Heart left ventricle (tissue), 16 donors: ENCODE results near the gene TSKU. TPM values are rescaled to one million over a fixed set of nuclear protein-coding genes. Genes with fewer than 3 reads are reported as not detected.
A peak's percentile ranks its signal among the peaks of the same experiment; 100 is the strongest.

ENCODE experiments used
- ATAC-seq, 4 donors: fragments of 200-7000 bp; cut with Tn5 transposase; one replicate each; pipeline ENCODE4 v1.9.1; 2020 to 2022; ENCODE audit warnings: moderate library complexity in 4 of 4, mild to moderate bottlenecking in 3 of 4, moderate number of reproducible peaks in 1 of 4
- DNase-seq, 5 donors: peaks; one replicate each; pipeline ENCODE4 v3.0.0-alpha.2; 2020
- H3K27ac ChIP-seq, 12 donors: fragments of 200-600 bp; sonication (generic) in 4 of 12; one replicate each; pipeline versions ENCODE4 v1.5.0 to v1.8.0; 2016 to 2022; ENCODE audit warnings: mild to moderate bottlenecking in 2 of 12
- H3K27me3 ChIP-seq, 9 donors: fragments of 200-600 bp; sonication (generic) in 2 of 9; one replicate each; pipeline versions ENCODE4 v1.5.1 to v1.8.0; 2016 to 2022; ENCODE audit warnings: mild to moderate bottlenecking in 3 of 9
- H3K36me3 ChIP-seq, 9 donors: fragments of 200-600 bp; sonication (generic) in 2 of 9; one replicate each; pipeline versions ENCODE4 v1.5.0 to v1.8.0; 2018 to 2022; ENCODE audit warnings: mild to moderate bottlenecking in 2 of 9
- H3K4me1 ChIP-seq, 12 donors: fragments of 200-600 bp; sonication (generic) in 4 of 12; one replicate each; pipeline versions ENCODE4 v1.5.0 to v1.8.0; 2016 to 2022; ENCODE audit warnings: mild to moderate bottlenecking in 3 of 12
- H3K4me3 ChIP-seq, 12 donors: fragments of 200-600 bp; sonication (generic) in 4 of 12; one replicate each; pipeline versions ENCODE4 v1.5.0 to v1.8.0; 2017 to 2022; ENCODE audit warnings: mild to moderate bottlenecking in 9 of 12, moderate library complexity in 4 of 12
- H3K9me3 ChIP-seq, 12 donors: fragments of 200-600 bp; sonication (generic) in 4 of 12; one replicate each; pipeline versions ENCODE4 v1.5.0 to v1.8.0; 2016 to 2022; ENCODE audit warnings: mild to moderate bottlenecking in 1 of 12
- POLR2A ChIP-seq, 2 donors: fragments of 450-650 bp; IDR thresholded peaks; one replicate each; pipeline ENCODE4 v1.6.1; 2017; ENCODE audit warnings: antibody characterized with exemption in 2 of 2, mild to moderate bottlenecking in 2 of 2, moderate library complexity in 2 of 2
- WGBS, 4 donors: extraction: QIAGEN DNeasy Blood & Tissue Kit in 2 of 4; methylation state at CpG; one replicate each; pipeline versions ENCODE4 v1.1.5 to v1.1.7; 2013 to 2018; 5-methylcytosine and 5-hydroxymethylcytosine counted together
- intact Hi-C, 10 donors: fragments of 100-400 bp; cut with DNase I; formaldehyde crosslinking; loops; one replicate each; pipeline versions ENCODE4 v1.11.1 to v1.14.2; 2022
- polyA plus RNA-seq, 2 donors: library from polyadenylated mRNA; stranded (reverse); fragments of 200-250 nt; gene quantifications; one replicate each; pipeline ENCODE4 v1.2.3, GENCODE V29; 2013
- total RNA-seq, 9 donors: library from RNA; depleted of rRNA in 2 of 9; stranded (reverse); fragments of >200 nt in 2 of 9; fragmentation: NEBNext Ultra II Directional in 3 of 9; extraction: Animal tissue kit (Norgen Biotek cat#: 25700) in 3 of 9; gene quantifications; one replicate each; pipeline versions ENCODE4 v1.1.0 to v1.2.4, GENCODE V29; 2016 to 2023
- TF ChIP-seq, protein P1 (sequence below), 12 donors: fragments of 200-600 bp; sonication (generic) in 4 of 12; IDR thresholded peaks; one replicate each; pipeline versions ENCODE4 v1.5.0 to v1.8.0; 2018 to 2022; ENCODE audit warnings: antibody characterized with exemption in 12 of 12, mild to moderate bottlenecking in 5 of 12
- donor health status: ischemic (EF 13 %, LVEDD 7.1; RV severe dilation, severe dysfunction).
- donor health status: healthy with polysubstance abuse.
- donor health status: DM: no; HTN: yes; CAD: no.
- donor health status: DM: no; HTN: no; CAD: no.
- donor health status: ischemic (EF 25% LVEDD 6.9; RV normal size, moderate dysfunction).
- donor health status: ischemic (EF 25% LVEDD 5.7; RV mildly dilated, moderate dysfunction).
- donor health status: healthy.
- donor health status: DM: yes; HTN: yes; CAD: no.
- donor health status: ischemic (EF 35%, LVEDD 5.7; RV mildly dilated, moderate dysfunction).
- donor health status: nonischemic (EF 11% LVEDD 7.7; RV severe dilation, severe dysfunction).
- donor health status: DM: yes; HTN: yes; CAD: no.
- donor health status: PGD.
- donor health status: ischemic (EF 29% LVEDD 5.4; RV normal size, mild dysfunction).
- donor health status: nonischemic (EF 23%, LVEDD 6.1; RV moderate dilation, normal function).

TSKU gene
- total and polyA plus RNA-seq, 11 donors = 4.5 to 39.8 (median 11.2) TPM

DNA sequence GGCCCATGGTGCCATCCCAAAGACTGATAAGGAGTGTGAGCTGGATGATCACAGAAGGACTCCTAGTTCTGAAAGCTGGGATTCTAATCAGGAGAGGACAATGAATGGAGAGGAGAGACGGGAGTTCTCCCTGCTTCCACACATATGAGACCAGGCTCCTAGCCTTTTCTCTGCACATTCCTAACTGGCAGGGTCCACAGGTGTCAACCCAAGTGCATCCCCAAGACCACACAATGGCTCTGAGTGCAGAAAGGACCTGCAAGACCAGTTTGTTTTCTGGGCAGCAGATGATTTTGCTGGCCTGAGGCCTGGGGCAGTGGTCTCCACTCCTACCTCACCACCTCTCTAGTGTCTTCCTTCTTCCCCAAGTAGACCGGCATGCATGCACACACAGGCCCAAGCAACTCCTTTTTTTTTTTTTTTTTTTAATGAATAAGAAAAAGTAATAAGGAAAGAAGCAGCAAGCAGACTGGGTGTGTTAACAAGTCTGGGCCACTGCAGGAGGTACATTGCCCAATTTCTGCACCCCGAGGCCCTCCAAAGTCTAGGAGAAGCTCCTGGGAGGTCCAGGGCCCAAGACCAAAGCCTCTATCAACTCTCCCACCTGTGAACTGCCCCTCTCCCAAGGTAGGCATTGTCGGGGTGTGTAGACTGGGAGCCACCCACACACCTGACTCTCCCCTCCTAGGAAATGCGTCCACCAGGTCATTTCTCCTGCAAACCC is 1.2 kb upstream of the TSKU start:
- Histone ChIP-seq H3K36me3 (no peaks in the 10 kb centered on the region), H3K4me3 (peak overlapping the region in 9 of 12 donors; percentile 75 to 95 (median 89)), H3K4me1 (peaks cover 0 to 62% (median 20%) of the 10 kb centered on the region in 12 donors), H3K27ac (peak overlapping the region in 11 of 12 donors; percentile 65 to 95 (median 89)), H3K27me3 (peaks cover 0 to 23% (median 0%) of the 10 kb centered on the region in 9 donors), H3K9me3 (peaks cover 0 to 9% (median 0%) of the 10 kb centered on the region in 12 donors)
- intact Hi-C loops = loop anchor here in 2 of 10 donors (5.0 kb wide), 2 partner anchors 35 to 40 kb away; no protein-coding TSS in a partner anchor
- no peak for DNase-seq
- peak in 1 of 4 donors; percentile 1 for ATAC-seq
- 69 to 78% (median 75%) methylated on average over 5 of the region's 5 CpGs for WGBS, 4 donors
- TF ChIP-seq POLR2A (IDR thresholded peaks at IDR 0.05) = no peak
- TF ChIP-seq, protein P1, sequence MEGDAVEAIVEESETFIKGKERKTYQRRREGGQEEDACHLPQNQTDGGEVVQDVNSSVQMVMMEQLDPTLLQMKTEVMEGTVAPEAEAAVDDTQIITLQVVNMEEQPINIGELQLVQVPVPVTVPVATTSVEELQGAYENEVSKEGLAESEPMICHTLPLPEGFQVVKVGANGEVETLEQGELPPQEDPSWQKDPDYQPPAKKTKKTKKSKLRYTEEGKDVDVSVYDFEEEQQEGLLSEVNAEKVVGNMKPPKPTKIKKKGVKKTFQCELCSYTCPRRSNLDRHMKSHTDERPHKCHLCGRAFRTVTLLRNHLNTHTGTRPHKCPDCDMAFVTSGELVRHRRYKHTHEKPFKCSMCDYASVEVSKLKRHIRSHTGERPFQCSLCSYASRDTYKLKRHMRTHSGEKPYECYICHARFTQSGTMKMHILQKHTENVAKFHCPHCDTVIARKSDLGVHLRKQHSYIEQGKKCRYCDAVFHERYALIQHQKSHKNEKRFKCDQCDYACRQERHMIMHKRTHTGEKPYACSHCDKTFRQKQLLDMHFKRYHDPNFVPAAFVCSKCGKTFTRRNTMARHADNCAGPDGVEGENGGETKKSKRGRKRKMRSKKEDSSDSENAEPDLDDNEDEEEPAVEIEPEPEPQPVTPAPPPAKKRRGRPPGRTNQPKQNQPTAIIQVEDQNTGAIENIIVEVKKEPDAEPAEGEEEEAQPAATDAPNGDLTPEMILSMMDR (IDR thresholded peaks at IDR 0.05) = no peak

DNA sequence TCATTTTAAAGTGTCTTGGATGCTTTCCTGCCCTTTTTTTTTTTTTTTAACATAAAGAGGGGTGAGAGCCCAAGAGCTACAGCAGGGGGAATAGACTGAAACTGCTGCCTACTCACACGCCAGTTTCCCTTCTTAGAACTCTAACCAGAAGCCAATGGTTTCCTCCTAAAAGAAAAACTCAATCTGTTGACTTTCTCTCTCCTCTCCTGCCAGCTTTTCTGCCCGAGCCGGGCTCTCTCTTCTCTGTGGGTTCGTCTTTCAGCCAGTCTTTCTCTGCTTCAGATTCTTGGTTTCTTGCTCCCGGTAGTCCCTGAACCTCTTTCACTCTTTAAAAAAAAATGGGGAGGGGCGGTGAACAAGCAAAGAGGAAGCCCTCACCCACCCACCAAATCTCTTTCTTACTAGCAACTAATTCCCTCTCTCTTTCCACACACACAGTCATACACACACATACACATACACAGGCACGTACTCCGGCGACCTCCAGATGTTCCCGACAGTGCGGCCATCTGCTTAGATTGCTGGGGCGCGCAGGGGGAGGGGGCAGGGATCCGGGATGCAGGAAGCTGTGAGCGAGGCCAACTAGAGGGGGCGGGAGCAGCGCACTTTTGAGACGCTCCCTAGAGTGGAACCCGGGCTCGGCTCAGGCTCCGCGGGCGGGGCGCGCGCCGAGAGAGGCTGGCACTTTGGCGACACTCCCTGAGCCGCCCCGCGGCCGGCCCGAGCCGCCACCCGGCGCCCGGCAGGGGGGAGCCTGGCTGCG is 444 bp upstream of the TSKU start:
- DNase-seq = peak; percentile 87 to 93 (median 90)
- TF ChIP-seq, protein P1 (IDR thresholded peaks at IDR 0.05) = peak in 1 of 12 donors; percentile 9
- TF ChIP-seq POLR2A (IDR thresholded peaks at IDR 0.05) = no peak
- Histone ChIP-seq H3K4me3 (peak overlapping the region; percentile 48 to 95 (median 86)), H3K9me3 (peaks cover 0 to 2% (median 0%) of the 10 kb centered on the region in 12 donors), H3K4me1 (peaks cover 0 to 68% (median 20%) of the 10 kb centered on the region in 12 donors), H3K27me3 (peaks cover 0 to 23% (median 0%) of the 10 kb centered on the region in 9 donors), H3K27ac (peak overlapping the region; percentile 65 to 95 (median 88)), H3K36me3 (no peaks in the 10 kb centered on the region)
- peak; percentile 65 to 86 (median 82) for ATAC-seq
- intact Hi-C loops = loop anchor here in 2 of 10 donors (5.0 kb wide), 2 partner anchors 35 to 40 kb away; no protein-coding TSS in a partner anchor
- WGBS, 4 donors = 2 to 8% (median 3%) methylated on average over 13 to 38 of the region's 38 CpGs

DNA sequence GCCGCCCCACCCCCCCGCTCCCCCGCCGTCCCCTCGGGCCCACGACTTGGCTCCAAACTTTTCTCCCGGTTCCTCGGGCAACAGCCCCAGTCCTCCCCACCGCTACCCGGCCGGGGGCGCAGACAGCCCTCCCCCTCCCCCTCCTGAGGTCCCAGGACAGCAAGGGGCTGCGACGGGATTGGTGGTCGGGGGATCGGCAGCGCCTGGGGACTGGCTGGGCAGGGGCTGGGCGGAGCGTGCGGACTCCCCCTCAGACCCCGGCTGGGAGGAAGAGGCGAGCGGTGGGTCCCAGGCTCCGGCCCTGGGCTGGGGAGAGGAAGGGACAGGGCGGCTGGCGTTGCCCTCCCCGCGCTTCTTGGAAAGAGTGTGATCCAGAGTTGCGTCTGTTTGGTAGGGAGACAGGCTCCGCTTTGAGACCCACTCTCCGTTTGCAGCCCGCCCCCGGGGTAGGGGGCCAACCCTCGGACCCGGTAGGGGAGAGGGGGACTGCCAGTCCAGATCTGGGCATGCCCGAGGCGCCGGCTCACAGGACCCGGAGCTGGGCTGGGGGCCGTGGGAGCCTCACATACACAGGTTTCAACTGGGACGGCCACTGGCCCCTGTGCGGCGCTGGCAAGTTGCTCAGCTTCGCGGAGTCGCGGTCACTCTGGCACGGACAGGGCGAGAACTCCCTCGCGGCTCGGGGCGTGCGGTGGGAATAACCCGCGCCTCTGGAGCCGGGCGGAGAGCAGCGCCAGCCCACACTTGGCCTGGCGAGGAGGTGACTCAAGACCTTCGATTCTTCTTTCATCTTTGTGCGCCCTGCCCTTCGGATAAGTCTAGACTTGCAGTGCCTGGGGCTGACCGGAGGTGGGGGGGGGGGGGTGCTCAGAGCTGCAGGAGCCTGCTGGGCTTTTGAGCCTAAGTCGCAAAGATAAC is 999 bp downstream of the TSKU start:
- Histone ChIP-seq H3K27me3 (peaks cover 0 to 23% (median 0%) of the 10 kb centered on the region in 9 donors), H3K4me3 (peak overlapping the region; percentile 48 to 95 (median 86)), H3K27ac (peak overlapping the region in 11 of 12 donors; percentile 86 to 95 (median 89)), H3K36me3 (no peaks in the 10 kb centered on the region), H3K4me1 (peaks cover 0 to 83% (median 31%) of the 10 kb centered on the region in 12 donors), H3K9me3 (no peaks in the 10 kb centered on the region)
- ATAC-seq = peak in 3 of 4 donors; percentile 27 to 50 (median 34)
- 1 to 9% (median 3%) methylated on average over 26 to 65 of the region's 65 CpGs for WGBS, 4 donors
- intact Hi-C loops = loop anchor here in 2 of 10 donors (5.0 kb wide), 2 partner anchors 37 to 42 kb away; no protein-coding TSS in a partner anchor
- no peak for TF ChIP-seq POLR2A (IDR thresholded peaks at IDR 0.05)
- TF ChIP-seq, protein P1 (IDR thresholded peaks at IDR 0.05) = no peak
- DNase-seq = peak; percentile 58 to 79 (median 75)
